Measurements from ENCODE around the gene LONRF3. TPM values are rescaled to one million over a fixed set of nuclear protein-coding genes. Genes with fewer than 3 reads are reported as not detected.

LONRF3 gene
- total RNA-seq, 2 experiments from 2014 or later = 1.7 to 1.9 TPM

- Mint-ChIP-seq H3K4me1 (ENCODE audit: low read depth) (no peaks in the 10 kb centered on the region), H3K27ac (no peak overlapping the region), H3K27me3 (no peaks in the 10 kb centered on the region), H3K9me3 (peaks cover 8% of the 10 kb centered on the region), H3K4me3 (no peak overlapping the region), H3K36me3 (ENCODE audit: low read depth) (no peaks in the 10 kb centered on the region)
- intact Hi-C loops (cut with micrococcal nuclease) = no loop called here
- ATAC-seq (no peak), DNase-seq (no peak)
- POLR2A ChIA-PET = no interaction called here
- TF ChIP-seq, protein P1, sequence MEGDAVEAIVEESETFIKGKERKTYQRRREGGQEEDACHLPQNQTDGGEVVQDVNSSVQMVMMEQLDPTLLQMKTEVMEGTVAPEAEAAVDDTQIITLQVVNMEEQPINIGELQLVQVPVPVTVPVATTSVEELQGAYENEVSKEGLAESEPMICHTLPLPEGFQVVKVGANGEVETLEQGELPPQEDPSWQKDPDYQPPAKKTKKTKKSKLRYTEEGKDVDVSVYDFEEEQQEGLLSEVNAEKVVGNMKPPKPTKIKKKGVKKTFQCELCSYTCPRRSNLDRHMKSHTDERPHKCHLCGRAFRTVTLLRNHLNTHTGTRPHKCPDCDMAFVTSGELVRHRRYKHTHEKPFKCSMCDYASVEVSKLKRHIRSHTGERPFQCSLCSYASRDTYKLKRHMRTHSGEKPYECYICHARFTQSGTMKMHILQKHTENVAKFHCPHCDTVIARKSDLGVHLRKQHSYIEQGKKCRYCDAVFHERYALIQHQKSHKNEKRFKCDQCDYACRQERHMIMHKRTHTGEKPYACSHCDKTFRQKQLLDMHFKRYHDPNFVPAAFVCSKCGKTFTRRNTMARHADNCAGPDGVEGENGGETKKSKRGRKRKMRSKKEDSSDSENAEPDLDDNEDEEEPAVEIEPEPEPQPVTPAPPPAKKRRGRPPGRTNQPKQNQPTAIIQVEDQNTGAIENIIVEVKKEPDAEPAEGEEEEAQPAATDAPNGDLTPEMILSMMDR (IDR thresholded peaks at IDR 0.05) = no peak
- CTCF ChIA-PET = no interaction called here
These were observed 56.6 kb downstream of the LONRF3 start for GRCh38 chrX:119030990-119031389.

DNA sequence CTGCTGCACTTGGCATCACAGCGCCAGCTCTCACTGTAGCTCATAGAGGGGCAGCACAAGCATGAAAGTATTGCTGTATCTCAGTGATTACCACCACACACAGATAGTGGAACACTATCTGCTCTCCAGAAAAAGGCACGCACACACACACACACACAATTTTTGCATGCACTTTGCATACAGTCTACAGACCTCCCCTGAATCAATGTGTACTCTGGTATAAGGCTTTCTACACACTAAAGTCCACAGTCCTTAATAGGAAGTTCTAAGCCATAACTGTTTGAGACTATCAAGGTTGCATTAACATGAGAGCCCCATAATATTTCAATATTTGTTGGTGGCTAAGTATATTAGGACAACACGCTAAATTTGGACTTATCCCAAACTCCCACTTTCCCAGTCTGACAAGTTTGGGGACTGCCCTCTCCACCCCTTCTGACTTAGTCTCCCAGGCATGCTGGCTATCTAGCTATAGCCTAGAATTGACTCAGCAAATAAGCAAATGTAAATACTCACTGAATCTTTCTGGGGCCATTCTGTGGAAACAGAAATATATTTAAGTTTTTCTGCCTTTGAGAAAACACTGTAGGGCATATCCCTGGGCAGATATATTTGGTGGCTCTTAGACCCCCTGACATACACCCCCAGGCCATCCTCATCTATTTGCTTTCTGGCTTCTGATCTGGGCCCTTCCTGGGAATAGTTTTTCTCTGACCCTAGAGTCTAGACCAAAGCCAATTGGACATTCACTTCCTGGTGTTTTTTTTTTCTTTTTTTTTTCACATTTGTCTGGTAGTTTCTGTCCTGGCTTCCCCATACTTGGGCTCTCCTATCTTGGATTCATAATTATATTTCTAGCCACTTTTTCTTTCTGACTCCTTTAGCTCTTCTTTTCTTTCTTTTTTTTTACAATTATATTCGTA lies 62.0 kb downstream of the LONRF3 start:
- no peaks in the 10 kb centered on the region for H3K36me3 Mint-ChIP-seq (ENCODE audit: low read depth)
- TF ChIP-seq, protein P1 (IDR thresholded peaks at IDR 0.05) = no peak
- POLR2A ChIA-PET = no interaction called here
- no peaks in the 10 kb centered on the region for H3K27me3 Mint-ChIP-seq
- no peak for DNase-seq
- H3K4me1 Mint-ChIP-seq (ENCODE audit: low read depth) = no peaks in the 10 kb centered on the region
- peaks cover 8% of the 10 kb centered on the region for H3K9me3 Mint-ChIP-seq
- no peak for ATAC-seq
- intact Hi-C loops (cut with micrococcal nuclease) = no loop called here
- no peak overlapping the region for H3K27ac Mint-ChIP-seq
- H3K4me3 Mint-ChIP-seq = no peak overlapping the region
- CTCF ChIA-PET = no interaction called here

GRCh38 chrX:119040432-119040831 lies 66.0 kb downstream of the LONRF3 start:
- no peak overlapping the region for H3K27ac Mint-ChIP-seq
- no peaks in the 10 kb centered on the region for H3K27me3 Mint-ChIP-seq
- ATAC-seq (no peak), DNase-seq (no peak)
- ChIA-PET CTCF (no interaction called here), POLR2A (no interaction called here)
- H3K36me3 Mint-ChIP-seq (ENCODE audit: low read depth) = no peaks in the 10 kb centered on the region
- H3K4me1 Mint-ChIP-seq (ENCODE audit: low read depth) = no peaks in the 10 kb centered on the region
- H3K9me3 Mint-ChIP-seq = no peaks in the 10 kb centered on the region
- intact Hi-C loops (cut with micrococcal nuclease) = no loop called here
- TF ChIP-seq, protein P1 (IDR thresholded peaks at IDR 0.05) = no peak
- H3K4me3 Mint-ChIP-seq = no peak overlapping the region

- H3K4me1 Mint-ChIP-seq (ENCODE audit: low read depth) = no peaks in the 10 kb centered on the region
These were observed 66.8 kb downstream of the LONRF3 start for GRCh38 chrX:119041175-119041574.

GRCh38 chrX:119042040-119042439 lies 67.6 kb downstream of the LONRF3 start:
- no peaks in the 10 kb centered on the region for H3K36me3 Mint-ChIP-seq (ENCODE audit: low read depth)
- intact Hi-C loops (cut with micrococcal nuclease) = no loop called here
- H3K4me3 Mint-ChIP-seq = no peak overlapping the region
- no peaks in the 10 kb centered on the region for H3K9me3 Mint-ChIP-seq
- no peaks in the 10 kb centered on the region for H3K4me1 Mint-ChIP-seq (ENCODE audit: low read depth)
- no peaks in the 10 kb centered on the region for H3K27me3 Mint-ChIP-seq
- ATAC-seq (no peak), DNase-seq (no peak)
- no peak overlapping the region for H3K27ac Mint-ChIP-seq
- CTCF ChIA-PET = no interaction called here
- POLR2A ChIA-PET = no interaction called here
- TF ChIP-seq, protein P1 (IDR thresholded peaks at IDR 0.05) = no peak

More at GRCh38 chrX:119041175-119041574, 66.8 kb downstream of the LONRF3 start:
- CTCF ChIA-PET = no interaction called here
- Mint-ChIP-seq H3K36me3 (ENCODE audit: low read depth) (no peaks in the 10 kb centered on the region), H3K27ac (no peak overlapping the region), H3K4me3 (no peak overlapping the region), H3K9me3 (no peaks in the 10 kb centered on the region), H3K27me3 (no peaks in the 10 kb centered on the region)
- DNase-seq (no peak), ATAC-seq (no peak)
- intact Hi-C loops (cut with micrococcal nuclease) = no loop called here
- POLR2A ChIA-PET = no interaction called here
- TF ChIP-seq, protein P1 (IDR thresholded peaks at IDR 0.05) = no peak
